Heart left ventricle (tissue), 16 donors: ENCODE results near the gene HIC1. TPM values are rescaled to one million over a fixed set of nuclear protein-coding genes. Genes with fewer than 3 reads are reported as not detected.

Experiments
- ATAC-seq, 4 donors: fragments of 200-7000 bp; cut with Tn5 transposase; one replicate each; pipeline ENCODE4 v1.9.1; 2020 to 2022; ENCODE audit warnings: moderate library complexity in 4 of 4, mild to moderate bottlenecking in 3 of 4, moderate number of reproducible peaks in 1 of 4
- DNase-seq, 5 donors: peaks; one replicate each; pipeline ENCODE4 v3.0.0-alpha.2; 2020
- H3K27ac ChIP-seq, 12 donors: fragments of 200-600 bp; sonication (generic) in 4 of 12; one replicate each; pipeline versions ENCODE4 v1.5.0 to v1.8.0; 2016 to 2022; ENCODE audit warnings: mild to moderate bottlenecking in 2 of 12
- H3K27me3 ChIP-seq, 9 donors: fragments of 200-600 bp; sonication (generic) in 2 of 9; one replicate each; pipeline versions ENCODE4 v1.5.1 to v1.8.0; 2016 to 2022; ENCODE audit warnings: mild to moderate bottlenecking in 3 of 9
- H3K36me3 ChIP-seq, 9 donors: fragments of 200-600 bp; sonication (generic) in 2 of 9; one replicate each; pipeline versions ENCODE4 v1.5.0 to v1.8.0; 2018 to 2022; ENCODE audit warnings: mild to moderate bottlenecking in 2 of 9
- H3K4me1 ChIP-seq, 12 donors: fragments of 200-600 bp; sonication (generic) in 4 of 12; one replicate each; pipeline versions ENCODE4 v1.5.0 to v1.8.0; 2016 to 2022; ENCODE audit warnings: mild to moderate bottlenecking in 3 of 12
- H3K4me3 ChIP-seq, 12 donors: fragments of 200-600 bp; sonication (generic) in 4 of 12; one replicate each; pipeline versions ENCODE4 v1.5.0 to v1.8.0; 2017 to 2022; ENCODE audit warnings: mild to moderate bottlenecking in 9 of 12, moderate library complexity in 4 of 12
- H3K9me3 ChIP-seq, 12 donors: fragments of 200-600 bp; sonication (generic) in 4 of 12; one replicate each; pipeline versions ENCODE4 v1.5.0 to v1.8.0; 2016 to 2022; ENCODE audit warnings: mild to moderate bottlenecking in 1 of 12
- POLR2A ChIP-seq, 2 donors: fragments of 450-650 bp; IDR thresholded peaks; one replicate each; pipeline ENCODE4 v1.6.1; 2017; ENCODE audit warnings: antibody characterized with exemption in 2 of 2, mild to moderate bottlenecking in 2 of 2, moderate library complexity in 2 of 2
- WGBS, 4 donors: extraction: QIAGEN DNeasy Blood & Tissue Kit in 2 of 4; methylation state at CpG; one replicate each; pipeline versions ENCODE4 v1.1.5 to v1.1.7; 2013 to 2018; 5-methylcytosine and 5-hydroxymethylcytosine counted together
- intact Hi-C, 10 donors: fragments of 100-400 bp; cut with DNase I; formaldehyde crosslinking; loops; one replicate each; pipeline versions ENCODE4 v1.11.1 to v1.14.2; 2022
- polyA plus RNA-seq, 2 donors: library from polyadenylated mRNA; stranded (reverse); fragments of 200-250 nt; gene quantifications; one replicate each; pipeline ENCODE4 v1.2.3, GENCODE V29; 2013
- total RNA-seq, 9 donors: library from RNA; depleted of rRNA in 2 of 9; stranded (reverse); fragments of >200 nt in 2 of 9; fragmentation: NEBNext Ultra II Directional in 3 of 9; extraction: Animal tissue kit (Norgen Biotek cat#: 25700) in 3 of 9; gene quantifications; one replicate each; pipeline versions ENCODE4 v1.1.0 to v1.2.4, GENCODE V29; 2016 to 2023
- TF ChIP-seq, protein P1 (sequence below), 12 donors: fragments of 200-600 bp; sonication (generic) in 4 of 12; IDR thresholded peaks; one replicate each; pipeline versions ENCODE4 v1.5.0 to v1.8.0; 2018 to 2022; ENCODE audit warnings: antibody characterized with exemption in 12 of 12, mild to moderate bottlenecking in 5 of 12
- donor health status: ischemic (EF 13 %, LVEDD 7.1; RV severe dilation, severe dysfunction).
- donor health status: healthy with polysubstance abuse.
- donor health status: DM: no; HTN: yes; CAD: no.
- donor health status: DM: no; HTN: no; CAD: no.
- donor health status: ischemic (EF 25% LVEDD 6.9; RV normal size, moderate dysfunction).
- donor health status: ischemic (EF 25% LVEDD 5.7; RV mildly dilated, moderate dysfunction).
- donor health status: healthy.
- donor health status: DM: yes; HTN: yes; CAD: no.
- donor health status: ischemic (EF 35%, LVEDD 5.7; RV mildly dilated, moderate dysfunction).
- donor health status: nonischemic (EF 11% LVEDD 7.7; RV severe dilation, severe dysfunction).
- donor health status: DM: yes; HTN: yes; CAD: no.
- donor health status: PGD.
- donor health status: ischemic (EF 29% LVEDD 5.4; RV normal size, mild dysfunction).
- donor health status: nonischemic (EF 23%, LVEDD 6.1; RV moderate dilation, normal function).

HIC1 gene
- total and polyA plus RNA-seq, 11 donors: 8.3 to 29.6 (median 14.2) TPM

DNA sequence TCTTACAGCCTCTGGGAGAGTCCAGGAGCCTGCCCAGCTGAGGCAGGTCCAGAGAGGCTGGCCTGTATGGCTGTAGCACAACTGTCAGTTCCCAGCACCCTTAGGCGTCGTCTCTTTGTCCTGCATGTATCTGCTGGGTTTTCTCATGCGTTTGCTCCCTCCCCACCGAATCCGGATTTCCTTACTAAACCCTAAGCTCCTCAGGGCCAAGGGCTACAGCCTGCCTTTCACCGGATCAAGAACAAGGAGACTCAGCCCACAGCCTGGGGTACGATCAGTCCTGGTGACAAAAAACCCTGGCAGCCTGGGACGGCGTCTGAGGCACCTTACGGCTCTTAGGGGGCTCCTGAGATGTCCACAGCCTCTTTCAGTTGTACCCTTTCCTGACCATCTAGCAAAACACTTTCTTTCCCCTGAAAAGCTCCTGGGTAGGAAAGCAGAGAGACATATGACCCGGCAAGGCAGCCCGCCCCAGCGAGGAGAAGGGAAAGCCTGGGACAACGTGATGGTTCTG lies 12.2 kb downstream of the HIC1 start:
- H3K27ac ChIP-seq: peak overlapping the region; percentile 67 to 98 (median 88)
- TF ChIP-seq POLR2A (IDR thresholded peaks at IDR 0.05): no peak
- TF ChIP-seq, protein P1, sequence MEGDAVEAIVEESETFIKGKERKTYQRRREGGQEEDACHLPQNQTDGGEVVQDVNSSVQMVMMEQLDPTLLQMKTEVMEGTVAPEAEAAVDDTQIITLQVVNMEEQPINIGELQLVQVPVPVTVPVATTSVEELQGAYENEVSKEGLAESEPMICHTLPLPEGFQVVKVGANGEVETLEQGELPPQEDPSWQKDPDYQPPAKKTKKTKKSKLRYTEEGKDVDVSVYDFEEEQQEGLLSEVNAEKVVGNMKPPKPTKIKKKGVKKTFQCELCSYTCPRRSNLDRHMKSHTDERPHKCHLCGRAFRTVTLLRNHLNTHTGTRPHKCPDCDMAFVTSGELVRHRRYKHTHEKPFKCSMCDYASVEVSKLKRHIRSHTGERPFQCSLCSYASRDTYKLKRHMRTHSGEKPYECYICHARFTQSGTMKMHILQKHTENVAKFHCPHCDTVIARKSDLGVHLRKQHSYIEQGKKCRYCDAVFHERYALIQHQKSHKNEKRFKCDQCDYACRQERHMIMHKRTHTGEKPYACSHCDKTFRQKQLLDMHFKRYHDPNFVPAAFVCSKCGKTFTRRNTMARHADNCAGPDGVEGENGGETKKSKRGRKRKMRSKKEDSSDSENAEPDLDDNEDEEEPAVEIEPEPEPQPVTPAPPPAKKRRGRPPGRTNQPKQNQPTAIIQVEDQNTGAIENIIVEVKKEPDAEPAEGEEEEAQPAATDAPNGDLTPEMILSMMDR (IDR thresholded peaks at IDR 0.05): no peak
- ATAC-seq: peak in 2 of 4 donors; percentile 0 to 13
- H3K36me3 ChIP-seq: peaks cover 0 to 53% (median 18%) of the 10 kb centered on the region in 9 donors
- no peaks in the 10 kb centered on the region for H3K9me3 ChIP-seq
- H3K4me3 ChIP-seq: no peak overlapping the region
- H3K4me1 ChIP-seq: peaks cover 11 to 94% (median 83%) of the 10 kb centered on the region in 12 donors
- DNase-seq: no peak
- intact Hi-C loops: loop anchor here in 1 of 10 donors (5.0 kb wide), 1 partner anchor 110 kb away; no protein-coding TSS in a partner anchor
- 45 to 66% (median 57%) methylated on average over 12 to 14 of the region's 14 CpGs for WGBS, 4 donors
- H3K27me3 ChIP-seq: no peaks in the 10 kb centered on the region

DNA sequence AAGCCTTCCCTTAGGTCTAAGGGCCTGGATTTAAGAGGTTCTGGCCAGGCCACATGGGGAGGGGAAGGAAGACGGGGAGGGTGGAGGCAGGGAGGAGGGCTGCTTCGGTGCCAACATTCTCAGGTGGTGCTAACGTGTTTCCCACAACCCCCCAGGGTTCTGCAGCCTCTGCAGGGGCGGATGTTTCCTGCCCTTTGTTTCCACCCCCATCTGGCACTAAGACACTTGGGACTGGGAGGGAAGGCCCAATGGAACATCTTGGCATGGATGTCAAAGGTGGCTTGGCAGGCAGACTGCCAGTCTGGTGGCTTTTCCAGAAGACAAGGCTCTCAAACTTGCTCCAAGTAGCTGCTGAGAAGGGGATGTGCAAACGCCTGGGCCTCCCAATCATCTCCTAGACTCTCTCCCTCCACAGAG lies 12.7 kb downstream of the HIC1 start:
- TF ChIP-seq POLR2A (IDR thresholded peaks at IDR 0.05): no peak
- TF ChIP-seq, protein P1 (IDR thresholded peaks at IDR 0.05): no peak
- peaks cover 0 to 53% (median 15%) of the 10 kb centered on the region in 9 donors for H3K36me3 ChIP-seq
- peaks cover 11 to 94% (median 83%) of the 10 kb centered on the region in 12 donors for H3K4me1 ChIP-seq
- intact Hi-C loops: loop anchor here in 2 of 10 donors (2.0 to 5.0 kb wide), 2 partner anchors 17 to 110 kb away; no protein-coding TSS in a partner anchor
- peak in 3 of 5 donors; percentile 59 to 66 (median 61) for DNase-seq
- H3K9me3 ChIP-seq: no peaks in the 10 kb centered on the region
- no peak overlapping the region for H3K4me3 ChIP-seq
- WGBS, 4 donors: 31 to 53% (median 40%) methylated on average over 3 to 5 of the region's 5 CpGs
- ATAC-seq: peak in 2 of 4 donors; percentile 29 to 43
- H3K27me3 ChIP-seq: no peaks in the 10 kb centered on the region
- peak overlapping the region; percentile 67 to 98 (median 88) for H3K27ac ChIP-seq

DNA sequence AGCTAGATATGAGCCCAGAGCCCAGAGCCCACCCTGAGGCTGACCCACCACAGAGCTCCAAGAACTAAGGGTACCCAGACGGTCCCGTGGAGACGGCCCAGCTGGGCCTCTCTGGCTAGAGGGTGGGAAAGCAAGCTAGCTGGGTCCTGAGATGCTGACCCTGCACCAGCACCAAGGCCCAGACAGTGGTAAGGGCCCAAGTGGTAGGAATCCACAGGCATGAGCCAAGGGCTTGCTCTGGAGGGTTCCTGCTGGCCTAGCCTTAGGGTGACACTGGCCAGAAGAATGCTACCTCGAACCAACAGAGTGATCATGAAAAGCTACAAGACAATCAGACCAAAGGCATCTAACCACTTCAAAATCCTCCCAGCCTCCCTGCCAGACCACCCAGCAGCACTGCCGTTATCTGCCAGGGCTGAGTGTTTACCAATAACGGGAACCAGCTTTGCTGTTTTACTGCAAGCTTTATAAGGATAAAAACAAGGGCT lies 13.2 kb downstream of the HIC1 start:
- TF ChIP-seq, protein P1 (IDR thresholded peaks at IDR 0.05): no peak
- no peak for TF ChIP-seq POLR2A (IDR thresholded peaks at IDR 0.05)
- intact Hi-C loops: loop anchor here in 2 of 10 donors (2.0 to 5.0 kb wide), 2 partner anchors 17 to 109 kb away; no protein-coding TSS in a partner anchor
- ATAC-seq (no peak), DNase-seq (no peak)
- H3K4me1 ChIP-seq: peaks cover 8 to 94% (median 83%) of the 10 kb centered on the region in 12 donors
- H3K27me3 ChIP-seq: no peaks in the 10 kb centered on the region
- H3K27ac ChIP-seq: peak overlapping the region; percentile 67 to 98 (median 88)
- peaks cover 0 to 49% (median 15%) of the 10 kb centered on the region in 9 donors for H3K36me3 ChIP-seq
- H3K9me3 ChIP-seq: no peaks in the 10 kb centered on the region
- 56 to 70% (median 63%) methylated on average over 6 of the region's 6 CpGs for WGBS, 4 donors
- H3K4me3 ChIP-seq: no peak overlapping the region

DNA sequence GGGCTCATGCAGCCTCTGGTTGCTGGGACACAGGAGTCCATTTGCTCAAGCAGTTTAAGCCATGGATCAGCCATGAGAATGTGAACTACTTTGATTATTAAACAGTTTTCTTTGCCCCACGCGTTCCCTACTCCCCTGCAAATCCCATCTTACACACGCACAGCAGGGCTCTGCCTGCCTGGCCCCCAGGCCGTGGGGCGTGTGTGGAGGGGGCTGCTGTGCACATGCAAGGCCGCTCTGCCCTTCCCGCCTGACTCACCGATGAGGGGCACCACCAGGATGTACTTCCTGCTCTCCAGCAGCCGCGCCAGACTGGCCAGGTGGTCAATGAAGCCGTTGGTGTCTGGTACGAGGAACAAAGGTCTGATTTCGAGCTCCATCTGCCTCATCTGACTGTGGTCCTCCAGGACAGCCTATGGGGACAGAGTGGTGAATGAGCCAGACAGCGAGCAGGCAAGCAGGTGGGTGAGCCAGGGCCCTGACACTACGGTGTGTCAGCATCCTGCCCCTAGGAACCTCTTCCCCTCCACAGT lies 13.7 kb downstream of the HIC1 start:
- DNase-seq (no peak), ATAC-seq (no peak)
- WGBS, 4 donors: 74 to 83% (median 74%) methylated on average over 11 to 15 of the region's 15 CpGs
- no peak overlapping the region for H3K4me3 ChIP-seq
- peak overlapping the region; percentile 1 to 98 (median 88) for H3K27ac ChIP-seq
- H3K9me3 ChIP-seq: no peaks in the 10 kb centered on the region
- H3K36me3 ChIP-seq: peaks cover 0 to 44% (median 15%) of the 10 kb centered on the region in 9 donors
- no peaks in the 10 kb centered on the region for H3K27me3 ChIP-seq
- intact Hi-C loops: loop anchor here in 2 of 10 donors (2.0 to 5.0 kb wide), 2 partner anchors 16 to 109 kb away; no protein-coding TSS in a partner anchor
- H3K4me1 ChIP-seq: peaks cover 8 to 93% (median 80%) of the 10 kb centered on the region in 12 donors
- no peak for TF ChIP-seq POLR2A (IDR thresholded peaks at IDR 0.05)
- TF ChIP-seq, protein P1 (IDR thresholded peaks at IDR 0.05): no peak
